Prostate gland (tissue), 2 donors: Measurements from ENCODE around the gene TM2D1. TPM values are rescaled to one million over a fixed set of nuclear protein-coding genes. Genes with fewer than 3 reads are reported as not detected.

Experiments
- DNase-seq: peaks from one replicate; pipeline ENCODE4 v3.0.0-alpha.2; 2019; ENCODE audit warnings: low spot score
- H3K27ac ChIP-seq, 2 donors: fragments of 200-600 bp; sonication (generic); 2 replicates each; pipeline ENCODE4 v1.5.1; 2017 to 2019
- H3K27me3 ChIP-seq: fragments of 200-600 bp; sonication (generic); replicated peaks from 2 replicates; pipeline ENCODE4 v1.5.1; 2019; ENCODE audit not compliant: insufficient read depth
- H3K36me3 ChIP-seq, 2 donors: fragments of 200-600 bp; sonication (generic); 1 replicate in 1 of 2; 2 replicates in 1 of 2; pipeline versions ENCODE4 v1.5.1 to v1.8.1; 2017 to 2019
- H3K4me1 ChIP-seq: fragments of 200-600 bp; sonication (generic); replicated peaks from 2 replicates; pipeline ENCODE4 v1.5.1; 2019
- H3K4me3 ChIP-seq, 2 donors: fragments of 200-600 bp; sonication (generic); 2 replicates each; pipeline ENCODE4 v1.5.1; 2017 to 2019
- H3K9me3 ChIP-seq: fragments of 200-600 bp; sonication (generic); 2 replicates; pipeline ENCODE4 v1.5.1; 2017
- POLR2A ChIP-seq: fragments of 450-650 bp; IDR thresholded peaks from one replicate; pipeline ENCODE4 v1.6.1; 2016; ENCODE audit warnings: antibody characterized with exemption, mild to moderate bottlenecking
- POLR2AphosphoS5 ChIP-seq: sonication (generic); formaldehyde crosslinking; IDR thresholded peaks from one replicate; pipeline ENCODE4 v1.6.1; 2017; ENCODE audit warnings: antibody characterized with exemption
- WGBS: methylation state at CpG from one replicate; pipeline ENCODE4 v1.1.5; 2018; 5-methylcytosine and 5-hydroxymethylcytosine counted together
- intact Hi-C: fragments of 100-400 bp; cut with DNase I; formaldehyde crosslinking; loops from one replicate; pipeline ENCODE4 v1.14.2; 2022
- total RNA-seq, 2 donors: library from RNA; depleted of rRNA; stranded (reverse); fragments of >200 nt; gene quantifications; one replicate each; pipeline ENCODE4 v1.1.0, GENCODE V29; 2016
- TF ChIP-seq, protein P1 (sequence below), 4 experiments: fragments of 200-600 bp in 2 of 4; fragments of 450-650 bp in 2 of 4; sonication (generic) in 2 of 4; IDR thresholded peaks; 1 replicate in 3 of 4; 2 replicates in 1 of 4; pipeline ENCODE4 v1.5.1; 2016 to 2019; ENCODE audit warnings: antibody characterized with exemption in 4 of 4, mild to moderate bottlenecking in 2 of 4, moderate library complexity in 2 of 4

Gene TM2D1
- total RNA-seq, 2 donors from 2014 or later = 59.6 to 86.9 TPM

GRCh38 chr1:61644303-61644702, 80.6 kb downstream of the TM2D1 start:
- Histone ChIP-seq H3K36me3 (no peaks in the 10 kb centered on the region), H3K27me3 (no peaks in the 10 kb centered on the region), H3K4me3 (no peak overlapping the region), H3K4me1 (peaks cover 6% of the 10 kb centered on the region), H3K9me3 (no peaks in the 10 kb centered on the region), H3K27ac (no peak overlapping the region)
- intact Hi-C loops = loop anchor here (5.0 kb wide), 2 partner anchors 192 to 208 kb away; no protein-coding TSS in a partner anchor
- no peak for DNase-seq
- TF ChIP-seq, protein P1, sequence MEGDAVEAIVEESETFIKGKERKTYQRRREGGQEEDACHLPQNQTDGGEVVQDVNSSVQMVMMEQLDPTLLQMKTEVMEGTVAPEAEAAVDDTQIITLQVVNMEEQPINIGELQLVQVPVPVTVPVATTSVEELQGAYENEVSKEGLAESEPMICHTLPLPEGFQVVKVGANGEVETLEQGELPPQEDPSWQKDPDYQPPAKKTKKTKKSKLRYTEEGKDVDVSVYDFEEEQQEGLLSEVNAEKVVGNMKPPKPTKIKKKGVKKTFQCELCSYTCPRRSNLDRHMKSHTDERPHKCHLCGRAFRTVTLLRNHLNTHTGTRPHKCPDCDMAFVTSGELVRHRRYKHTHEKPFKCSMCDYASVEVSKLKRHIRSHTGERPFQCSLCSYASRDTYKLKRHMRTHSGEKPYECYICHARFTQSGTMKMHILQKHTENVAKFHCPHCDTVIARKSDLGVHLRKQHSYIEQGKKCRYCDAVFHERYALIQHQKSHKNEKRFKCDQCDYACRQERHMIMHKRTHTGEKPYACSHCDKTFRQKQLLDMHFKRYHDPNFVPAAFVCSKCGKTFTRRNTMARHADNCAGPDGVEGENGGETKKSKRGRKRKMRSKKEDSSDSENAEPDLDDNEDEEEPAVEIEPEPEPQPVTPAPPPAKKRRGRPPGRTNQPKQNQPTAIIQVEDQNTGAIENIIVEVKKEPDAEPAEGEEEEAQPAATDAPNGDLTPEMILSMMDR (IDR thresholded peaks at IDR 0.05) = no peak
- TF ChIP-seq POLR2A = no peak
- 60% methylated on average over 4 of the region's 4 CpGs for WGBS

DNA sequence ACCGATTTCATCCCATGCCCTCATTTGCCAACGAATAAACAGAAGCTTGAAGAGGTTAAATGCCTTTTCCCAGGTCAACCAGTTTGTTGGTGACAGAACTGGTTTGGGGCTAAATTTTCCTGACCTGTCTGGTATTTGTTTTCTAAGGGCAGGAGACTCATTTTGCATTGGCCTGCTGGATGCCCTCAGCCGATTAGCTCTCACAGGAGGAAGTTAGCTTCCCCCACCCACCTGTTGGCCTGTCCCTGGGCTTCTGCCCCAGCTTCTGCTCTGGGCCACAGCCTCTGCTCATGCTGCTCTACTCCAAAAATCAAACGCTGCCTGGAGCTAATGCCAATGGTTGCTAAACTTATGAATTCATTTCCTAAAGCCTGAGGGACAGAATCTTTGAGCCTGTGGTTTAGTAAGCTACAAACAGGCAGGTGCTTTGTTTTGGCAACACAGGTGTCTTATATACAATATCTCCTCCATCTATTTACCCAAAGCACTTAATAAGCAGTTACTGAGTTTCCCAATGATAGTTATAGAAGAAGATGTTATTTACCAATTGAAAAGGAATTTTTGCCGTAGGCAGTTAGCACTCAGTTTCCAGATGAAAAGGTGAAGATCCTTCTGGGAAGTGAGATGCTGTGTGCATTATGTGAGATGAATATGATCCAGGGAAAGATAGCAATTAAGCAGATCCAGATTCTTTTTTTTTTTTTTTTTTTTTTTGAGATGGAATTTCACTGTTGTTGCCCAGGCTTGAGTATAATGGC, 82.3 kb downstream of the TM2D1 start:
- H3K36me3 ChIP-seq = no peaks in the 10 kb centered on the region
- H3K9me3 ChIP-seq = no peaks in the 10 kb centered on the region
- no peak overlapping the region for H3K27ac ChIP-seq
- TF ChIP-seq, protein P1 (IDR thresholded peaks at IDR 0.05) = no peak
- TF ChIP-seq POLR2A (no peak), POLR2AphosphoS5 (no peak)
- H3K27me3 ChIP-seq = no peaks in the 10 kb centered on the region
- DNase-seq = no peak
- H3K4me3 ChIP-seq = no peak overlapping the region
- H3K4me1 ChIP-seq = peaks cover 11% of the 10 kb centered on the region
- intact Hi-C loops = loop anchor here (5.0 kb wide), 2 partner anchors 190 to 210 kb away; no protein-coding TSS in a partner anchor
- 43% methylated on average over 5 of the region's 5 CpGs for WGBS

DNA sequence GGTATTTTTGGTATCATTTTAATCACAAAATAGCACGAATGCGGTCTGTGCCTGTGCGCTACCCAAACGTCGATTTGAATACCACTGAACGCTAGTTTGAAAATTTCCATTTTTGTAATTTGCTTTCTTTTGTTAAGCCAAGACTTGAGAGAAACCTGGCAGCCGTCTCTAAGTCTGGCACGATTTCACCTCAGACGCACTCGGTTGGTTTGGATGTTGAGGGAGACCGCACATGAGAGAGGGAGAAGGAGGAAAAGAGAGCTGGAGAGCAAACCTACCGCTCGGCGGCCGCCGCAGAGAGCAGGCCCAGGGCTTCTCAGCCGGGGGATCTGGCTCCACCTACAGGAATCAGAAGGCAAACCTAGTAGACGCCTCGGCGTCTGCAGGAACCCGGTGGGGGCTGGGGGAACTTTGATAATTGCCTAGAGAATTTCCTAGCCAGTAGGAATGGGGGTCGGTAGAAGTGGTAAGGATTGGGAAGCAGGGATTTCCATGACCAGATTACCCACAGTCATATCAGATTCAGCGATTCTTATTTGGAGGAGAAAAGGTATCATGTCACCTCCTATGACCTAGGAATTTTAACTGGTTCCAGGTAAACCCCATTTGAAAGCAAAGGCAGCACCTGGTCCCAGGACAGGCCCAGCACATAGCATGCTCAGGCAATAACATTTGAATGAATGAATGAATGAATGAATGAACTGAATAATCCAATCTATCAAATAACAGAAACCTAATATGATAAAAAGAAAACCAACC, 83.2 kb downstream of the TM2D1 start:
- peak overlapping the region in 1 of 2 donors; percentile 5 for H3K4me3 ChIP-seq
- H3K4me1 ChIP-seq = peaks cover 11% of the 10 kb centered on the region
- 12% methylated on average over 23 of the region's 23 CpGs for WGBS
- intact Hi-C loops = loop anchor here (1.0 to 5.0 kb wide), 3 partner anchors 189 to 591 kb away; no protein-coding TSS in a partner anchor
- DNase-seq = peak; percentile 64
- H3K27me3 ChIP-seq = no peaks in the 10 kb centered on the region
- H3K36me3 ChIP-seq = no peaks in the 10 kb centered on the region
- peak overlapping the region; percentile 67 for H3K27ac ChIP-seq
- TF ChIP-seq POLR2AphosphoS5 = peak; percentile 15
- TF ChIP-seq, protein P1 (IDR thresholded peaks at IDR 0.05) = peak; percentile 25 to 73 (median 58)
- TF ChIP-seq POLR2A = no peak
- H3K9me3 ChIP-seq = no peaks in the 10 kb centered on the region

- peaks cover 11% of the 10 kb centered on the region for H3K4me1 ChIP-seq
- peak; percentile 61 for DNase-seq
- no peaks in the 10 kb centered on the region for H3K9me3 ChIP-seq
- H3K27me3 ChIP-seq = no peaks in the 10 kb centered on the region
- WGBS = 30% methylated on average over 22 of the region's 22 CpGs
- H3K4me3 ChIP-seq = peak overlapping the region in 1 of 2 donors; percentile 5
- H3K36me3 ChIP-seq = no peaks in the 10 kb centered on the region
- no peak for TF ChIP-seq POLR2A
- TF ChIP-seq, protein P1 (IDR thresholded peaks at IDR 0.05) = no peak
- TF ChIP-seq POLR2AphosphoS5 = peak; percentile 53
- peak overlapping the region; percentile 67 for H3K27ac ChIP-seq
- intact Hi-C loops = loop anchor here (1.0 to 5.0 kb wide), 3 partner anchors 189 to 591 kb away; no protein-coding TSS in a partner anchor
These were observed 84.1 kb downstream of the TM2D1 start for GRCh38 chr1:61640531-61641530.
